ENCODE results near the gene TUBA1A.

The TUBA1A gene

GRCh38 chr12:49188916-49189367 is at the start of gene TUBA1A:
TUBA1A (minus strand) TSS chr12:49189080; CDS start chr12:49188979, 101 bp downstream.
- H3K36me3 Mint-ChIP-seq, result peaks cover 24% of the 10 kb centered on the region
- CTCF ChIA-PET, result interaction anchor here (0.9 to 1.5 kb wide), 3 partner anchors 57 to 101 kb away, joined by 3 to 9 read pairs (median 4); no protein-coding TSS in a partner anchor
- H3K27ac Mint-ChIP-seq, result peak within 1 kb of the TSS; percentile 99
- H3K4me1 Mint-ChIP-seq, result peaks cover 26% of the 10 kb centered on the region
- peaks cover 17% of the 10 kb centered on the region for H3K27me3 Mint-ChIP-seq
- peak within 1 kb of the TSS; percentile 94 for H3K4me3 Mint-ChIP-seq
- H3K9me3 Mint-ChIP-seq, result no peaks in the 10 kb centered on the region
- DNase-seq, result peak; percentile 98

DNA sequence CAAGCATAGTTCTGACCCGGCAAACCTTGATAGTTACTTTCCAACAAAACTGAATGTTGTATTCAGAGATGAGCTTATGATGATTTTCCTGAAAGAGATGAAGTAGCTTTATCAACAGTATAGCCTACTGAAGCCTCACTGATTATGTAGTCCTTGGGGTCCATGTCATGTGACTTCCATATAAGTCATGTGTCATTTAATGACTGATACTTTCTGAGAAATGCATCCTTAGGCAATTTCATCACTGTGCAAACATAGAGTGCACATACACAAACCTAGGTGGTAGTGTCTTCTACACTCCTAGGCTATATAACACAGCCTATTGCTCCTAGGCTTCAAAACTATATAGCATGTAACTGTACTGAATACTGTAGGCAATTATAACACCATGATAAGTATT is 47.5 kb upstream of the TUBA1A start:
- H3K9me3 Mint-ChIP-seq, result no peaks in the 10 kb centered on the region
- H3K4me1 Mint-ChIP-seq, result peaks cover 21% of the 10 kb centered on the region
- no peak for DNase-seq
- CTCF ChIA-PET, result interaction anchor here (1.2 to 5.7 kb wide), 5 partner anchors 12 to 173 kb away, joined by 4 to 31 read pairs (median 14); partner anchors contain the start of gene TUBA1B
- H3K36me3 Mint-ChIP-seq, result no peaks in the 10 kb centered on the region
- H3K27me3 Mint-ChIP-seq, result peaks cover 48% of the 10 kb centered on the region
- H3K4me3 Mint-ChIP-seq, result no peak overlapping the region
- H3K27ac Mint-ChIP-seq, result no peak overlapping the region

GRCh38 chr12:49233842-49234526 is 45.1 kb upstream of the TUBA1A start:
- no peaks in the 10 kb centered on the region for H3K9me3 Mint-ChIP-seq
- H3K4me3 Mint-ChIP-seq, result peak overlapping the region; percentile 53
- peaks cover 32% of the 10 kb centered on the region for H3K27me3 Mint-ChIP-seq
- peaks cover 21% of the 10 kb centered on the region for H3K4me1 Mint-ChIP-seq
- H3K27ac Mint-ChIP-seq, result peak overlapping the region; percentile 92
- H3K36me3 Mint-ChIP-seq, result no peaks in the 10 kb centered on the region
- CTCF ChIA-PET, result interaction anchor here (1.6 to 5.7 kb wide), 2 partner anchors 19 to 146 kb away, joined by 4 to 31 read pairs; no protein-coding TSS in a partner anchor
- DNase-seq, result peak; percentile 47

DNA sequence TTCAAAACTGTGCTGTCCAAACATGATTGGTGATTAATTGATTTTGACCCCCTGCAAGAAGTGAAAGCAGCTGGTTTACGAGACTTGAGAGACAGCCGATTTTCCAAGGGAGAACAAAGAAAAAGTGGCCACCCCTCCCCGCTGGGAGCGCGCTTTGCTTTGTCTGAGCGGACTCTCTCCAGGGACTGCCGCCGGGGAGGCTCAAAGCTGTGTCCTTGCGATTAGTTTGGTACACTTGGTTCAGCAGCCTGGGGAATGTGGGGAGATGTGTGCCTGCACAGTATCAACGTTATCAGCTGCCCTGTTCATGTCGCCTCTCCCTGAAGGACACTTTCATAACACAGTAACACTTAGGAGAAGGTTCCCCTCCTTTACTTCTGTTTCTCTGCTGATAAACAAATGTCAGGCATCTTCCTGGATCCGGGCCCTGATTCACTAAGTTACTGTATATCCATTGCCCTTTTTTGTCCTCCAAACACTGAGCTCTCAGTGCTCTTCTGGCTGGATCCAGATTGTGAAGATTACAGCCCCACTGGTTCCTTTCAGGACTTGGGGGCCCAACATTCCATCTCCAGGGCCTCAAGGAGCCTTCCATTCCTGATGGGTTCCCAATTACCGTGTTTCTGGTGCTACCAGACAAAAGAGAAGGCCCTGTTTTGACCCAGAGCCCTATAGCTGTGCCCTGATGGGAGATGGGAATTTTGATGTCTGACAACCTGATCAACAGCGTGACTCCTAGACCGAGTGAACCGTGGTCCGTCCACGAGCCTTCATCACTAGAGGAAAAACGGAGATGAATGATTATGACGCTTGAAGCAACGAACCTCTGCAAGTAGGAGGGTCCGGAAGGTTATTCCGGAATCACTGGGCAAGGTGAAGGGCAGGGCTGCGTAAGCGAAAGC is 44.3 kb upstream of the TUBA1A start:
- peaks cover 21% of the 10 kb centered on the region for H3K4me1 Mint-ChIP-seq
- no peak for DNase-seq
- no peaks in the 10 kb centered on the region for H3K36me3 Mint-ChIP-seq
- CTCF ChIA-PET, result interaction anchor here (1.6 to 5.7 kb wide), 4 partner anchors 18 to 146 kb away, joined by 4 to 31 read pairs (median 4); no protein-coding TSS in a partner anchor
- peak overlapping the region; percentile 92 for H3K27ac Mint-ChIP-seq
- H3K4me3 Mint-ChIP-seq, result peak overlapping the region; percentile 53
- peaks cover 29% of the 10 kb centered on the region for H3K27me3 Mint-ChIP-seq
- H3K9me3 Mint-ChIP-seq, result no peaks in the 10 kb centered on the region

DNA sequence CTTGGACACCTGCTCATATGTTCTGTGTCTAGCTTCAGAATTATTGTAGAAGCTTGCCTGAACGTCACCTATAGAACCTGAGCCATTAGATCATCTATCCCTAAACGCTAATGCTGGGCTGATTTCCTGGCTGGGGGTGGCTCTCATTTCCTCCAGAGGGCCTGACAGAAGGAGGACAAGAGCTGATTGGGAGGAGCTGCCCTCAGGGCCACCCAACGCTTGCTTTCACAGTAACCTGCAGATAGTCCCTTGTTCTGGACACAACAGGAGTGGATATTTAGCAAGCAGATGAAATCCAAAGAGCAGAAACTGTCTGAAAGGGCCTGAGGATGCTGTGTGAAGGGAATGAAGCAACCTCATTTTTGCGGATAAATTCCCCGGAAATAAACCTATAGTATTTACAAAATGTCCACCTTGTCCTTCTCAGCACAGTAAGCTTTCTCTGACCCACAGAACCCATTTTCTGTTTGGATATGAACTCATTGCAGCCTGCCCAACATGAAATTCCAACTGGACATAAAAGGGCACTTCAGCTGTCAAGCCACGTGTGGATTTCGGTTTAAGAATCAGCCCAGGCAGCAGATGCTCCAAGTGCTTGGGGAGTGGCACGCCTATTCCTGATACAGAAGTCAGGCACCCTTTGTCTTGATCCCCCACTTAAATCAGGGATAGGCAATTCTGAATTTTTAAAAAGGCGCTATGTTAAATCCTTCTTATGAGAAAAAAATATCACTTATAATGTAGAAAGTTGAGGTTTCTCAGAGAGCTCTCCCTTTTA is 43.2 kb upstream of the TUBA1A start:
- no peaks in the 10 kb centered on the region for H3K9me3 Mint-ChIP-seq
- no peak for DNase-seq
- no peak overlapping the region for H3K4me3 Mint-ChIP-seq
- CTCF ChIA-PET, result interaction anchor here (1.9 to 5.7 kb wide), 3 partner anchors 23 to 145 kb away, joined by 4 to 31 read pairs (median 4); no protein-coding TSS in a partner anchor
- H3K36me3 Mint-ChIP-seq, result no peaks in the 10 kb centered on the region
- H3K27ac Mint-ChIP-seq, result no peak overlapping the region
- peaks cover 28% of the 10 kb centered on the region for H3K27me3 Mint-ChIP-seq
- peaks cover 21% of the 10 kb centered on the region for H3K4me1 Mint-ChIP-seq

DNA sequence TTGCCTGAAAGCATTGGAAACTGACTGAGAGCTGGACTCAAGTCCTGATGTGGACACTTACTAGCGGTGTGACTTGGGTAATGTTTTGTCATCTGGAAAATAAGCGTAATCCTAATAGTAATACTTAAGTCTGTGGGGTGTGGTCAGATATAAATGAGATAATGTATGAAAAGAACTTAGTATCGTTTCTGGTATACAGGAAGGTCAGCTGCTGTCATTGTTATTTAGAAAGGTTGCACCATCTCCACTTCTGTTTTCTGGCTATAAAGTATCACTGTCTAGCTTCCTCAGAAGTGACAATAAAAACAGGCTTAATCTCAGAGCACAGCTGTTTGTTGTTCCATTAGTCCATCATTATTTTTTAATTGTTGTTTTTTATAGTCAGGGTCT is 41.9 kb upstream of the TUBA1A start:
- CTCF ChIA-PET, result interaction anchor here (1.4 to 2.1 kb wide), 3 partner anchors 8 to 22 kb away, joined by 3 to 5 read pairs (median 4); no protein-coding TSS in a partner anchor
- H3K4me3 Mint-ChIP-seq, result no peak overlapping the region

GRCh38 chr12:49230176-49230804 is 41.4 kb upstream of the TUBA1A start:
- CTCF ChIA-PET, result interaction anchor here (1.4 kb wide), 2 partner anchors 8 to 9 kb away, joined by 3 to 5 read pairs; no protein-coding TSS in a partner anchor
- Mint-ChIP-seq H3K36me3 (no peaks in the 10 kb centered on the region), H3K27me3 (peaks cover 28% of the 10 kb centered on the region), H3K4me1 (peaks cover 19% of the 10 kb centered on the region), H3K9me3 (no peaks in the 10 kb centered on the region), H3K4me3 (no peak overlapping the region), H3K27ac (no peak overlapping the region)
- no peak for DNase-seq

More for the DNA sequence above, 41.9 kb upstream of the TUBA1A start:
- DNase-seq, result no peak
- H3K27me3 Mint-ChIP-seq, result peaks cover 28% of the 10 kb centered on the region
- H3K27ac Mint-ChIP-seq, result no peak overlapping the region
- H3K9me3 Mint-ChIP-seq, result no peaks in the 10 kb centered on the region
- H3K4me1 Mint-ChIP-seq, result peaks cover 19% of the 10 kb centered on the region
- H3K36me3 Mint-ChIP-seq, result no peaks in the 10 kb centered on the region

- H3K27me3 Mint-ChIP-seq, result peaks cover 25% of the 10 kb centered on the region
- no peak overlapping the region for H3K27ac Mint-ChIP-seq
- CTCF ChIA-PET, result no interaction called here
- no peak overlapping the region for H3K4me3 Mint-ChIP-seq
- no peaks in the 10 kb centered on the region for H3K36me3 Mint-ChIP-seq
- no peaks in the 10 kb centered on the region for H3K9me3 Mint-ChIP-seq
- H3K4me1 Mint-ChIP-seq, result peaks cover 6% of the 10 kb centered on the region
- no peak for DNase-seq
Observed at GRCh38 chr12:49228653-49229052, 39.8 kb upstream of the TUBA1A start.

GRCh38 chr12:49227713-49228112 is 38.8 kb upstream of the TUBA1A start:
- Mint-ChIP-seq H3K36me3 (no peaks in the 10 kb centered on the region), H3K9me3 (no peaks in the 10 kb centered on the region), H3K27me3 (peaks cover 16% of the 10 kb centered on the region), H3K27ac (no peak overlapping the region), H3K4me3 (no peak overlapping the region), H3K4me1 (no peaks in the 10 kb centered on the region)
- no peak for DNase-seq
- CTCF ChIA-PET, result no interaction called here

GRCh38 chr12:49225576-49226166 is 36.8 kb upstream of the TUBA1A start:
- no peaks in the 10 kb centered on the region for H3K4me1 Mint-ChIP-seq
- no peaks in the 10 kb centered on the region for H3K9me3 Mint-ChIP-seq
- H3K27me3 Mint-ChIP-seq, result peaks cover 20% of the 10 kb centered on the region
- H3K4me3 Mint-ChIP-seq, result no peak overlapping the region
- no peak for DNase-seq
- no peaks in the 10 kb centered on the region for H3K36me3 Mint-ChIP-seq
- no peak overlapping the region for H3K27ac Mint-ChIP-seq
- CTCF ChIA-PET, result no interaction called here

DNA sequence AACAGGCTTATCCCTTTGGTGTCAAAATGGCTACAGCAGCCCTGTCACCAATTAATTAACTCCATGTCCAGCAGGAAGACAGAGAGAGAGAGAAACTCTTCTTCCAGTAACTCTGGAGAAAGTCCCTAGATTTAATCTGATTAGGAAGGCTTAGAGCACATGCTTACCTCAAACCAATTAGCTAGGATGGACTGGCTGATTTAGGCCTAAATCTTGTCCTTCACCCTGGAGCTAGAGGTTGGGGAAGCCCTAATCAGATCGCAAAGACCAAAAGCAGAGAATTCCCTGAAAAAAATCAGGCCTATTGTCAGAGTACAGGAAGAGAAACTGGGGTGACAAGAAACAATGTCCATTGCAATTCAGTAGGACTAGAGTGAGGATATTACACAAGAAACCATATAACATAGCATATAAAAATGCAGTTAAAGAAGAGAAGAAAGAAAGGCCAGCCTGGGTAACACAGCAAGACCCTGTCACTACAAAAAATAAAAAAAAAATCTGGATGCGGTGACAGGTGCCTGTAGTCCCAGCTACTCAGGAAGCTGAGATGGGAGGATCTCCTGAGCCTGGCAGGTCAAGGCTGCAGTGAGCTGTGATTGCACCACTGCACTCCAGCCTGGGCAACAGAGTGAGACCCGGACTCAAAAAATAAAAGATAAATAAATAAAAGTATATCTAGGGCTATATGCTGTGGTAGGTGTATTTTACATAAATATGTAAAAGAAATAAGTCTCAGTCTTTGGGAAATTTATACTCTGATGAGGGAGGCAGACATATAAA is 34.9 kb upstream of the TUBA1A start:
- CTCF ChIA-PET, result interaction anchor here (1.1 to 1.5 kb wide), 2 partner anchors 12 to 93 kb away, joined by 3 to 5 read pairs; partner anchors contain the start of gene TUBA1B
- H3K9me3 Mint-ChIP-seq, result no peaks in the 10 kb centered on the region
- no peak overlapping the region for H3K27ac Mint-ChIP-seq
- H3K36me3 Mint-ChIP-seq, result no peaks in the 10 kb centered on the region
- no peaks in the 10 kb centered on the region for H3K4me1 Mint-ChIP-seq
- DNase-seq, result no peak
- H3K4me3 Mint-ChIP-seq, result no peak overlapping the region
- peaks cover 17% of the 10 kb centered on the region for H3K27me3 Mint-ChIP-seq

DNA sequence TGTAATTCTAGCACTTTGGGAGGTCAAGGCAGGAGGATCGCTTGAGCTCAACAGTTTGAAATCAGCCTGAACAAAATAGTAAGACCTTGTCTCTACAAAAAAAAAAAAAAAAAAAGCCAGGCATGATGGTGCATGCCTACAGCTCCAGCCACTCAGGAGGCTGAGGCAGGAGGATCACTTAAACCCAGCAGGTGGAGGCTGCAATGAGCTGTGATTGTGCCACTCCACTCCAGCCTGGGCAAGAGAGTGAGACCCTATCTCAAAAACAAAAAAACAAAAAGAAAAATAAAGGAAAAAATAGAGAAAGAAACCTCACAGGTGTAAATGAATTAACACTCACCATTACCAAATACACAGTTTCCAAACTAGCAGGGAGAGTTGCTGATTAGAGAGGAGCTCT is 34.2 kb upstream of the TUBA1A start:
- H3K27me3 Mint-ChIP-seq, result peaks cover 17% of the 10 kb centered on the region
- CTCF ChIA-PET, result interaction anchor here (0.6 to 1.5 kb wide), 3 partner anchors 12 to 92 kb away, joined by 3 to 5 read pairs (median 3); partner anchors contain the start of gene TUBA1B
- H3K27ac Mint-ChIP-seq, result no peak overlapping the region
- DNase-seq, result no peak
- no peak overlapping the region for H3K4me3 Mint-ChIP-seq
- no peaks in the 10 kb centered on the region for H3K9me3 Mint-ChIP-seq
- no peaks in the 10 kb centered on the region for H3K36me3 Mint-ChIP-seq
- no peaks in the 10 kb centered on the region for H3K4me1 Mint-ChIP-seq
